Measurements from ENCODE around the gene MFSD6. TPM values are rescaled to one million over a fixed set of nuclear protein-coding genes. Genes with fewer than 3 reads are reported as not detected.

Gene MFSD6
- total and polyA plus RNA-seq, 2 of the 8 experiments (the other 6 are each of a cell fraction or from before 2014, with no cell fraction given): 1.8 to 5.1 TPM

DNA sequence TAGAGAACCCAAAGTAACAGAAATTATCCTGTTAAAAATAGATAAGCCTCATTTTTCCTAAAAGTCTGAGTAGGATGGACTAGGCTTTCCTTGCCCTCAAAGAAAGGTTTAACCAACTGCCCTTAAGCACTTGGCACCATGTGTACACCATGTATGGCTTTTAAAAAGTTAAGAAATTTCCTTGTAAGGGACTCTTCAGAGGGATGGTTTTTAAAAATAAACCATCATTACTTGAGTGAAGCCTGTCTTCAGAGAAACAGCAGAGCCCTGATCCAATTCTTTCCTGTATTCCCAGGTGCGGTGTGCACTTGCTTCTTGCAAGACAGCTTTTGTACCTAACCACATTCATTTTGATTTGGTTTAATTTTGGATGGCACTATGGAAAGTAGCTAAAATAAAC, 127.4 kb downstream of the MFSD6 start:
- Histone ChIP-seq H3K56ac (replicated peaks; ENCODE audit: insufficient read length, low read depth, low read length) (no peak overlapping the region), H4K5ac (ENCODE audit: insufficient read length, low read depth, low read length) (no peak overlapping the region), H4K8ac (ENCODE audit: extremely low read depth, insufficient read depth, low read length) (no peak overlapping the region), H2BK15ac (ENCODE audit: low read length) (no peak overlapping the region), H3K4ac (replicated peaks; ENCODE audit: insufficient read length, low read depth, low read length) (no peak overlapping the region), H3K27ac (ENCODE audit: low read depth, low read length) (no peak overlapping the region), H4K20me1 (replicated peaks in 1 of 2; ENCODE audit: control insufficient read depth in 1 of 2, insufficient read depth in 2 of 2, low read length in 2 of 2) (no peaks in the 10 kb centered on the region), H2BK120ac (replicated peaks; ENCODE audit: low read depth, low read length) (no peak overlapping the region), H3K79me2 (ENCODE audit: control insufficient read depth in 1 of 2, insufficient read depth in 2 of 2, low read length in 2 of 2) (no peaks in the 10 kb centered on the region), H3K14ac (ENCODE audit: insufficient read length) (no peak overlapping the region), H3K4me1 (replicated peaks in 1 of 4; ENCODE audit: control insufficient read depth in 3 of 4, insufficient read depth in 4 of 4, low read length in 3 of 4) (peaks cover 5 to 13% (median 9%) of the 10 kb centered on the region in 4 experiments; a peak in 5 of 7 replicates), H3K9me3 (ENCODE audit: insufficient read depth in 2 of 2, low read depth in 1 of 2, low read length in 1 of 2) (peaks cover 7 to 22% of the 10 kb centered on the region in 2 experiments; a peak in 3 of 4 replicates), H2AFZ (ENCODE audit: low read length) (no peak overlapping the region), H2BK20ac (ENCODE audit: low read length) (no peak overlapping the region), H3K4me2 (ENCODE audit: insufficient read depth in 1 of 2, low read depth in 2 of 2, low read length in 2 of 2) (peak overlapping the region; percentile 74 to 95), H3K79me1 (ENCODE audit: low read depth, low read length) (0 out of 2 replicates have a peak, but pooled peaks cover 2% of the 10 kb centered on the region), H3K4me3 (ENCODE audit: extremely low read depth in 1 of 4, insufficient read depth in 2 of 4, low read depth in 3 of 4, low read length in 4 of 4) (peak overlapping the region in 3 of 4 experiments; percentile 45 to 71 (median 64); a peak in 5 of 8 replicates), H3K23me2 (ENCODE audit: low read depth, low read length) (0 out of 2 replicates have a peak, but pooled peaks cover 4% of the 10 kb centered on the region), H2BK5ac (ENCODE audit: low read depth, low read length) (no peak overlapping the region), H3K36me3 (ENCODE audit: control insufficient read depth in 2 of 4, insufficient read depth in 4 of 4, low read length in 3 of 4) (peaks cover 0 to 3% (median 0%) of the 10 kb centered on the region in 4 experiments; a peak in 2 of 8 replicates), H3K9ac (replicated peaks in 1 of 4; ENCODE audit: extremely low read depth in 1 of 4, low read depth in 3 of 4, low read length in 3 of 4) (no peak overlapping the region; a peak in 1 of 7 replicates), H4K91ac (replicated peaks; ENCODE audit: insufficient read length, low read length) (no peak overlapping the region), H3K18ac (ENCODE audit: extremely low read depth, low read length) (no peak overlapping the region), H2AK5ac (ENCODE audit: low read depth, low read length) (no peak overlapping the region), H3K23ac (ENCODE audit: insufficient read length) (no peak overlapping the region), H2BK12ac (ENCODE audit: low read depth, low read length) (no peak overlapping the region), H3K27me3 (replicated peaks in 1 of 4; ENCODE audit: control insufficient read depth in 3 of 4, extremely low read depth in 1 of 4, insufficient read depth in 3 of 4, low read length in 3 of 4) (no peaks in the 10 kb centered on the region)
- FAIRE-seq (no peak), DNase-seq (ENCODE audit: low read depth in 1 of 2, low spot score in 2 of 2) (no peak)
- ChIA-PET POLR2A (ENCODE audit: partially characterized antibody) (no interaction called here), CTCF (ENCODE audit: partially characterized antibody) (interaction anchor here (0.6 kb wide), 1 partner anchor 17 kb away, joined by 5 read pairs; no protein-coding TSS in a partner anchor)
- 100% methylated on average over 1 of the region's 1 CpG; no CpG with 5 or more reads in 1 of the 2 experiments for whole genome bisulfite sequencing, 2 experiments (ENCODE audit: extremely low coverage in 1 of 2, insufficient coverage in 1 of 2, insufficient read length in 1 of 2, insufficient replicate concordance in 2 of 2, low coverage in 1 of 2, low lambda C conversion rate in 2 of 2, missing lambda C conversion rate in 1 of 2)
- no peak for TF ChIP-seq ASH2L (IDR thresholded peaks at IDR 0.05; ENCODE audit: low read length)
- no peak for TF ChIP-seq BACH1 (IDR thresholded peaks at IDR 0.05; ENCODE audit: low read length)
- TF ChIP-seq, protein P1, sequence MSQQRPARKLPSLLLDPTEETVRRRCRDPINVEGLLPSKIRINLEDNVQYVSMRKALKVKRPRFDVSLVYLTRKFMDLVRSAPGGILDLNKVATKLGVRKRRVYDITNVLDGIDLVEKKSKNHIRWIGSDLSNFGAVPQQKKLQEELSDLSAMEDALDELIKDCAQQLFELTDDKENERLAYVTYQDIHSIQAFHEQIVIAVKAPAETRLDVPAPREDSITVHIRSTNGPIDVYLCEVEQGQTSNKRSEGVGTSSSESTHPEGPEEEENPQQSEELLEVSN (IDR thresholded peaks at IDR 0.05): no peak
- TF ChIP-seq SP4 (IDR thresholded peaks at IDR 0.05; ENCODE audit: low read length): no peak
- no peak for TF ChIP-seq RXRA (IDR thresholded peaks at IDR 0.05; ENCODE audit: insufficient read depth, low read depth, low read length)
- TF ChIP-seq KDM4A (IDR thresholded peaks at IDR 0.05; ENCODE audit: low read depth, low read length, severe bottlenecking): no peak
- no peak for TF ChIP-seq CEBPB (IDR thresholded peaks at IDR 0.05; ENCODE audit: low read depth, low read length)
- no peak for TF ChIP-seq CHD1 (IDR thresholded peaks at IDR 0.05; ENCODE audit: low read depth, low read length)
- no peak for TF ChIP-seq CREB1 (IDR thresholded peaks at IDR 0.05)
- no peak for TF ChIP-seq RBBP5 (IDR thresholded peaks at IDR 0.05; ENCODE audit: borderline replicate concordance, low read depth, low read length)
- no peak for TF ChIP-seq BRCA1 (IDR thresholded peaks at IDR 0.05; ENCODE audit: low read depth, low read length)
- TF ChIP-seq POLR2AphosphoS5 (IDR thresholded peaks at IDR 0.05; ENCODE audit: low read depth, low read length): no peak
- no peak for TF ChIP-seq BCL11A (IDR thresholded peaks at IDR 0.05; ENCODE audit: low read depth in 2 of 2, low read length in 2 of 2)
- TF ChIP-seq ZNF274 (IDR thresholded peaks at IDR 0.05; ENCODE audit: borderline replicate concordance, extremely low read depth, low read length): no peak
- TF ChIP-seq JUND (IDR thresholded peaks at IDR 0.05; ENCODE audit: low read length): no peak
- no peak for TF ChIP-seq TBP (IDR thresholded peaks at IDR 0.05; ENCODE audit: low read depth, low read length)
